Measurements from ENCODE around the gene KBTBD3. TPM values are rescaled to one million over a fixed set of nuclear protein-coding genes. Genes with fewer than 3 reads are reported as not detected.

KBTBD3 gene
- total and polyA plus RNA-seq, 3 donors from 2014 or later = 6.8 to 15.6 (median 8.5) TPM

- Histone ChIP-seq H3K4me3 (no peak overlapping the region), H3K4me1 (no peaks in the 10 kb centered on the region), H3K27me3 (no peaks in the 10 kb centered on the region), H3K36me3 (ENCODE audit: low read depth, missing control alignments) (no peaks in the 10 kb centered on the region), H3K27ac (no peak overlapping the region), H3K9me3 (no peaks in the 10 kb centered on the region)
- intact Hi-C loops (cut with DNase I; ENCODE audit: low total_unique reads) = no loop called here
- TF ChIP-seq POLR2A (IDR thresholded peaks at IDR 0.05) = no peak
- TF ChIP-seq CTCF (IDR thresholded peaks at IDR 0.05) = no peak
- WGBS, 2 donors = 43 to 56% methylated on average over 2 of the region's 2 CpGs
- no peak for DNase-seq
Observed at GRCh38 chr11:106051103-106051502, 26.0 kb downstream of the KBTBD3 start.

- TF ChIP-seq POLR2A (IDR thresholded peaks at IDR 0.05) = no peak
- no peak for TF ChIP-seq CTCF (IDR thresholded peaks at IDR 0.05)
- intact Hi-C loops (cut with DNase I; ENCODE audit: low total_unique reads) = no loop called here
- Histone ChIP-seq H3K27ac (no peak overlapping the region), H3K27me3 (no peaks in the 10 kb centered on the region), H3K9me3 (no peaks in the 10 kb centered on the region), H3K4me3 (no peak overlapping the region), H3K4me1 (no peaks in the 10 kb centered on the region), H3K36me3 (ENCODE audit: low read depth, missing control alignments) (no peaks in the 10 kb centered on the region)
- WGBS, 2 donors = 68 to 75% methylated on average over 5 of the region's 5 CpGs
- DNase-seq = no peak
Observed at GRCh38 chr11:106049727-106050476, 27.2 kb downstream of the KBTBD3 start.

- no peak overlapping the region for H3K27ac ChIP-seq
- H3K9me3 ChIP-seq = no peaks in the 10 kb centered on the region
- no peak for DNase-seq
- intact Hi-C loops (cut with DNase I; ENCODE audit: low total_unique reads) = no loop called here
- no peak overlapping the region for H3K4me3 ChIP-seq
- H3K4me1 ChIP-seq = no peaks in the 10 kb centered on the region
- H3K36me3 ChIP-seq (ENCODE audit: low read depth, missing control alignments) = no peaks in the 10 kb centered on the region
- H3K27me3 ChIP-seq = no peaks in the 10 kb centered on the region
- TF ChIP-seq POLR2A (IDR thresholded peaks at IDR 0.05) (no peak), CTCF (IDR thresholded peaks at IDR 0.05) (no peak)
Observed at GRCh38 chr11:106047631-106048030, 29.5 kb downstream of the KBTBD3 start.

- no peaks in the 10 kb centered on the region for H3K36me3 ChIP-seq (ENCODE audit: low read depth, missing control alignments)
- no peak for DNase-seq
- intact Hi-C loops (cut with DNase I; ENCODE audit: low total_unique reads) = no loop called here
- H3K27me3 ChIP-seq = no peaks in the 10 kb centered on the region
- TF ChIP-seq CTCF (IDR thresholded peaks at IDR 0.05) (no peak), POLR2A (IDR thresholded peaks at IDR 0.05) (no peak)
- H3K9me3 ChIP-seq = no peaks in the 10 kb centered on the region
- H3K27ac ChIP-seq = no peak overlapping the region
- H3K4me3 ChIP-seq = no peak overlapping the region
- no peaks in the 10 kb centered on the region for H3K4me1 ChIP-seq
Observed at GRCh38 chr11:106043540-106043939, 33.6 kb downstream of the KBTBD3 start.

GRCh38 chr11:106032861-106033260 lies 44.3 kb downstream of the KBTBD3 start:
- TF ChIP-seq POLR2A (IDR thresholded peaks at IDR 0.05) (no peak), CTCF (IDR thresholded peaks at IDR 0.05) (no peak)
- intact Hi-C loops (cut with DNase I; ENCODE audit: low total_unique reads) = no loop called here
- Histone ChIP-seq H3K4me1 (no peaks in the 10 kb centered on the region), H3K9me3 (no peaks in the 10 kb centered on the region), H3K4me3 (no peak overlapping the region), H3K36me3 (ENCODE audit: low read depth, missing control alignments) (no peaks in the 10 kb centered on the region), H3K27ac (no peak overlapping the region), H3K27me3 (no peaks in the 10 kb centered on the region)
- no peak for DNase-seq
- 72 to 93% methylated on average over 2 of the region's 2 CpGs for WGBS, 2 donors
